GM21526 (cell line): ENCODE measurements around the gene ELFN1.

ENCODE experiments used
- ATAC-seq: cut with Tn5 transposase; IDR thresholded peaks from one replicate; pipeline ENCODE4 v1.9.1; 2021; ENCODE audit warnings: moderate library complexity; ENCODE audit not compliant: unreplicated experiment, low FRiP score

Gene ELFN1

DNA sequence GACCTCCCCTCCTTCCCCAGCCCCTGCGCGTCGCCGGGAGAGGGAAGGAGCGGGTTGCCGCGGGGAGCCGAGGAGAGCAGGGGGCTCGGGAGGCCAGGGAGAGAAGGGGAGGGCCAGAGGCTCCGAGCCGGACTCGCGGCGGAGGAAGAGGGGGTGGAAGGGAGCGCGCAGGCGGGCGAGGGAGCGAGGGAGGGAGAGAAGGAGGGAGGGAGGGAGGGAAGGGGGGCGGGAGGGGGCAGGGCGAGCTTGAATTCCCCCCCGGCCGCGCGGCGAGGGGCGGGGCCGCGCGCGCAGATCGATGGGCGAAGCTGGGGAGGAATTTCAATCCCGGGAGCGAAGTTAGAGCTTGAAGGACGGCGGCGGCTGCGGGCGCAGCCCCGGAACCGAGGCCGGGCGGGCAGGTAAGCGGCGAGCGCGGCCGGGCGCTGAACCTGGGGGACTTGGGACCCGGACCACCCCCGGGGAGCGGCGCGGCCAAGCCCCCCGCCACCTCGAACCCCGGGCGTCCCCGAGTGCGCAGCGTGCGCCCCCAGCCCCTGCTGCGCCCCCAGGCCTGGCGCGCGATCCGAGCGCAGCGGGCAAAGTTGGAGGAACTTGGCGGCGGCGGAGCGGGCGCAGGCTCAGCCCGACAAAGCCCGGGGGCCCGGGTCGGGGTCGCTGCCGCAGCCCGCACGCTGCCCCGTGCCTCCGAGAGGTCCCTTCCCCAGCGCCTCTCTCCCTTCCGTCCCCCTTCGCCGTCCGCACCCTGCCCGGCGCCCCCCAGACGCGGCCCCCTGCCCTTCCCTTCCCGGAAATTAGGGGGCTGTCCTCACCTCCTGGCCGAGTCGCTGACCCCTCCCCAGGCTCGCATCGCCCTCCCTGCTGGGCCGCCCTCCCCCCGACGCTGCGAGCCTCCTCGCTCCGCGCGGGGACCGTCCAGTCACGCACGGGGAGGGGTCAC lies at the start of gene ELFN1:
ELFN1 (plus strand) TSS at position 324 of the 940 bp plus-strand sequence. CDS start 74,320 bp downstream, outside the sequence.
- no peak for ATAC-seq

DNA sequence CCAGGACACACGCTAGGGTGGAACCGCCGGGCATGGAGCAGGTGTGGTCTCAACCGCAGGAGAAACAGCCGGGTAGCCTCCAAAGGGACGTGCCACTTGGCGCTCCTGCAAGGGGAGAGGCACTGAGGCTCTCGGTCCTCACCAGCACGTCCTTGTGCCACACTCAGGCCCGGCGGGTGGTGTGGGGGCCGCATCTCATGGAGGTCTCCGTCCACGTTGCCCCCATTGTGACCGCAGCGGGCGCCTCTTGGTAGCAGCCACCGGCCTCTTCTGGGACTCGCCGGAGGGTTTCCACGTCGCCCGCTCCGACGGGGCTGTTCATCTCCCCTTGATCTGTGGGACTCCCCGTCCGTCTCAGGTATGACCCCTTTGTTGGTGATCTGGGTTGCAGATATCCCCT lies 49.2 kb upstream of the ELFN1 start:
- no peak for ATAC-seq

DNA sequence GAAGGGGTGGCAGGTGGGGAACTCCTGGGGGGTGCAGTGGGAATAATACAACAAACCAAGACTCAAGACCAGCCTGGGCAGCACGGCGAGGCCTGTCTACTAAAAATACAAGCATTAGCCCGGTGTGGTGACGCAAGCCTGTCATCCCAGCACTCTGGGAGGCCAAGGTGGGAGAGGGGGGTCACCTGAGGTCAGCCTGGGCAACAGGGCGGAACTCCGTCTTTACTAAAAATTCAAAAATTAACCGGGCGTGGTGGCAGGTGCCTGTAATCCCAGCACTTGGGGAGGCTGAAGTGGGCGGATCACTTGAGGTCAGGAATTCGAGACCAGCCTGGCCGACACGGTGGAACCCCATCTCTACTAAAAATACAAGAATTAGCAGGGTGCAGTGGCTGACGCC lies 48.4 kb upstream of the ELFN1 start:
- no peak for ATAC-seq

DNA sequence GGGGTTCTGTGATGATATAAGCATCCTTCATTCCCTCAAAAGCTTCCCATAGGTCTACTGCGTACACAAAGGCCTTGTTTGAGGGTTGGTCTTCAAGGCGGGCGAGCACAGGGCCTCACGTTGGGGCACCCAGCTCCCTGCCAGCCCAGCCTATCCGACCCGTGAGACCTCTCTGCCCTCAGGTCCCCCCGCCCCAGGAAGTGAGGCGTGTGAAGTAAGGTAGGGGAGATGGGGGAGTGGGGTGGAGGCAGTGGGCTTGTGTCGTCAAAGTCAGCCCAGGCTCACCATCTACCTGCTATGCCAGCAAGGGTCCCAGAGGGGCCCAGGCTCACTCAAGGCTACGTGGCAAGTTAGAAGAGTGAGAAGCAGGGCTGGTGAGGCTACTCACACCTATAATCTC lies 47.6 kb upstream of the ELFN1 start:
- ATAC-seq, result no peak

DNA sequence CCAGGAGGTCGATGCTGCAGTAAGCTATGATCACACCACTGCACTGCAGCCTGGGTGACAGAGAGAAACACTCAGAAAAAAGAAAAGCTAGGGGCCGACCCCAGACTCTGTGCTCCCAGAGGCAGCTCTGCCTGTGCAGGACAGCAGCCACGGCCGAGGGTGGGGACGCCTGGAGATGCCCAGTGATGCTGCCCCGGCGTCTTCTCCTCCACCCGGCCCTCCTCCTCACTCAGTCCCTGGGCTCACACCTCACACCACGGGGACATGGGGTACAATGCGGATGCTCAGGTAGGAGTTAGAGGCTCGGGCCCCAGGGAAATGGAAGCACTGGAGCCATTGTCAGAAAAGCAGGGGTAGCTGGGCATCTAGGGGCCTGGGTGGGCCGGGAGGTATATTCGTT lies 46.3 kb upstream of the ELFN1 start:
- no peak for ATAC-seq

DNA sequence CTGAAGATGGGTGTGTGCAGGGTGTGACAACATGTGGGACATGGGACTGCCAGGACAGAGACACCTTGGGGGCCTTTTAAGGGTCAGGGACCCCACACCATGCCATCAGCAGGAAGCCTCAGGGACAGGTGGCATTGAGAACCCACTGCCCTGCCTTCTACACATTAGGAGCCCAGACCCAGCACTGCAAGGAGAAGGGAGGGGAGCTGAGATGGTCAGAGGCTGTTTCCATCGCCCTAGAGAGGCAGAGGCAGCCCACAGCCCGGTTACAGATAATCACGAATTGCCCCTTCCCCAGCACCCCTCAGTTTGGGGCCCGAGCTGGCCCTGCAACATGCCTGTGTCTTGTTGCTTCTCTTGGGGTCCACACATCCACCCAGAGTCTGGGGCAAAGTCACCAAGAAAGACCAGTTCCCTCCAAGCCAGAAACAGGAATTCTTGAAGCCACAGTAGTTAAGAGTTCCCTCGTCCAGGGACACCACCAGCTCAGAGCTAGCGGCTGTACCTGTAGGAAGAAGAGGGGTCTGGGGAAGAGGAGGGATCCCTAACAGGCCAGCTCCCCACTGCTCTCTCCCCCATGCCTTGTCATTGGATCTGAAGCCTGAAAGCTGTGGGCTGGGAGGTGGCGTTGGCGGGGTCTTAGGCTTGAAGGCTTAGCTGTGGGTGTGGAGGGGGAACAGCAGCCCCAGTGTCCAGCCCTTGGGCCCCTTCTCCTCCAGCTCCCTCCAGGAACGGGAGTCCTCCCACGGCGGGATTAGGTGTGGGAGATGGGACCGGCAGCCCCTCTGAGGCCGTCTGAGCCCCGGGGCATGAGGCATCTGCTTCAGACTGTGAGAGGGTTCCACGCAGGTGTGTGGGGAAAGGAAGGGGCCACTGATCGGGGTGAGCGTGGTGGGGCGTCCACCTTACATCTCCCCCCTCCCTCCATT lies 44.8 kb upstream of the ELFN1 start:
- no peak for ATAC-seq

DNA sequence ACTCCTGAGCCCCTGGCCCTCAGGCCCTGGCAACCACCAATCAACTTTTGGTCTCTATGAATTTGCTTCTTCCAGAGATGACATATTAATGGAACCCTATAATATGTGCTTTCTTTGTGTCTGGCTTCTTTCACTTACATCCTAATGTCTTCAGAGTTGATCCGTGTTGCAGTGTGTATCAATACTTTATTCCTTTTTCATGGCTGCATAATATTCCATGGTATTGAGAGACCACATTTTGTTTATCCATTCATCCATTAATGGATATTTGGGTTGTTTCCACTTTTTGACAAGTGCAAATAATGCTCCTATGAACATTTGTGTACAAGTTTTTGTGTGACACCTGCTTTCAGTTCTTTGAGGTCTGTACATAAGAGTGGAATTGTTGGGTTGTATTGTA lies 43.3 kb upstream of the ELFN1 start:
- ATAC-seq, result no peak

DNA sequence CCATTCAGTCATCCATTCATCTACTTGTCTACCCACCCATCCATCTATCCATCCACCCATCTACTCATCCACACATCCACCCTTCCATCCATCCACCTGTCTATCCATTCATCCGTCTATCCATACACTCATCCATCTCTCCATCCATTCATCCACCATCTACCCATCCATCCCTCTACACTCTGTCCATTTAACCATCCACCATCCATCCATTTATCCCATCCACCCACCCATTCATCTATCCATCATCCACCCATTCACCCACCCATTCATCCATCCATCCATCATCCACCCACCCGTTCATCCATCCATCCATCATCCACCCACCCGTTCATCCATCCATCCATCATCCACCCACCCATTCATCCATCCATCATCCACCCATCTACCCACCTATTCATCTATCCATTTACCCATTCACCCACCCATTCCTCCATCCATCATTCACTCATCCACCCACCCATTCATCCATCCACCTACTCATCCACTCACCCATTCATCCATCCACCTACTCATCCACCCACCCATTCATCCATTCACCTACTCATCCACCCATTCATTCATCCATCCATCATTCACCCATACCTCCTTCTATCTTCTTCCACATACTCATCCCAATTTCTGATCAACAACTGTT lies 39.3 kb upstream of the ELFN1 start:
- no peak for ATAC-seq

DNA sequence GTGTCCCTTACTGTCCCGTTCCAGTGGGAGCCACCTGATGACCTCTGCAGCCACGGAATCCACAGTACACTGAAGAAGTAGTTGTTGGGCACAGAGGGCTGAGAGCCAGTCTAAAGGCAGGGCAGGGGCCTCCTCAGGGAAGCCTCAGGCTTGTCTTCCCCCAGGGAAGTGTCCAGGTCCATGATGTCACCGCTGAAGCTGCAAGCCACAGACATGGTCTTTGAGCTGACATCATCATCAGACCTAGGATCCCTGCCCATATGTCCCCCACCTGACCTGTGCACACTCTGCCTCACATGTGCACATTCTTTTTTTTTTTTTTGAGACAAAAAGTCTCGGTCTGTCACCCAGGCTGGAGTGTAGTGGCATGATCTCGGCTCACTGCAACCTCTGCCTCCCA lies 38.4 kb upstream of the ELFN1 start:
- no peak for ATAC-seq

DNA sequence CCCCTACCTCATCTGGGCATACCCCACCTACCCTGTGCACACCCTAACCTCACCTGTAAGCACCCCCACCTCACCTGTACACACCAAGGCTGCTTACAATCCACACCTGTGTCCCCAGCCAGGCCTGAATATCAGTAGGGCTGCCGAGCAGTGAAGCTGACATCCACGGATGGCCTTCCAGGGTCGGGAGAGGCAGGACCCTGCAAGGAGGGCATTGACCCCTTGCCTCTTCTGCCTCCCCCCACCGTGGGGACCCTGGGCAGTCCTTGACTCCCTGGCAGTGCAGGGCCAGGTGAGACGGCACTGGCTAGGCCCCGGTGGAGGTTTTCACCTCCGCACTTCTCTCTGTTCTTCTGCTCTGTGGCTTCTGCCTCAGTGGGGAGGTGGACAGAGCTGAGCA lies 37.6 kb upstream of the ELFN1 start:
- no peak for ATAC-seq

DNA sequence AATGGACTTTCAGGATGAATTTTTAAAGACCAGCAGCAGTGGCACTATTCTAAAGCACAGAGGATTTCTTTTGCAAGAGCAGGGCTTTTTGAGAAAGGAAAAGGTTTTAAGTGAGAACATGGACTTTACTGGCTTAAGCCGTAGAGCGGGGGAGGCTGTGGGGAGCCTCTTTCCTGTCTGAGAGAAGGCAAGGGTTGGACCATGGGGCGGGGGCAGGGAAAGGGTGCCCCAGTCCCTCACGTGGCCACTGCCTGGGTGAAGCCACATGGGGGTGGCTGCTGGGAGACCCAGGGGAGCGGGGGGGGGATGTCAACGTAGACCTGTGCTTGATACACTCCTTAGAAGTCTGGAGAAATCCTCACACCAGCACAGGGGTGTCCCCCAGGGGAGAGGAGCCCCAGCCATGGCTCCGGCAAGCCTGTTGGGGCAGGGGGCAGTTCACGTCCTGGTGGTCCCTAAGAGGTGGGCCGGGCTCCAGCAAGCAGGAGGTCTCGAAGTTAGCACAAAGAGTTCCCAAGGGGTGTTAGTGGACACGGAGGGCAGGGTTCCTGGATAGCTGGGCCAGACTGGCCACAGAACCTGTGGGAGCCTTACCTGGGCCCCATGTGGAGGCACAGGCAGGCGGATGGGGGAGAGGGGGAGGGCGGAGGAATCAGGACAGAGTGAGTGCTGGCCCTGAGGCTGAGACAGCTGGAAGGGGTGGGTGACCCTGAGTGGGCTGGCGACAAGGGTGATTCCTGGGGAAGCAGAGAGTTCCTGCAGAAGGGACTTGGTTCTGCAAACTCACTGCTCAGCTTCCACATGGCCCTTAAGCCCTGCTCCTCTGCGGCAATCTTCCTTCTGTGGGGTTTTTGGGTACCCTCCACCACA lies 36.9 kb upstream of the ELFN1 start:
- no peak for ATAC-seq

DNA sequence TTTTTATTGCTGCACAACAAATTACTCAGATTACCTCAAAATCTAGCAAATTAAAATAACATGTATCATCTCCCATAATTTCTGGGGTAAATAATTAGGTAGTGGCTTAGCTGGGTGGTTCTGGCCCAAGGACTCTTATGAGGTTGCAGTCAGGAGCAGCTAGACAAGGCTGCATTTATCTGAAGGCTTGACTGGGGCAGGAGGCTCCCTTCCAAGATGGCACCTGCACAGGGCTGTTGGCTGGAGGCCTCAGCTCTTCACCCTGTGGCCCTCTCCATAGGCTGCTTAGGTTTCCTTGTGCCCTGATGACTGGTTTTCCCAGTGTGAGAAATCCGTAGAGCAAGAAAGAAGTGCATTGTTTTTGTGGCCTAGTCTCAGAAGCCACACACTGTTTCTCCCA lies 34.7 kb upstream of the ELFN1 start:
- no peak for ATAC-seq

DNA sequence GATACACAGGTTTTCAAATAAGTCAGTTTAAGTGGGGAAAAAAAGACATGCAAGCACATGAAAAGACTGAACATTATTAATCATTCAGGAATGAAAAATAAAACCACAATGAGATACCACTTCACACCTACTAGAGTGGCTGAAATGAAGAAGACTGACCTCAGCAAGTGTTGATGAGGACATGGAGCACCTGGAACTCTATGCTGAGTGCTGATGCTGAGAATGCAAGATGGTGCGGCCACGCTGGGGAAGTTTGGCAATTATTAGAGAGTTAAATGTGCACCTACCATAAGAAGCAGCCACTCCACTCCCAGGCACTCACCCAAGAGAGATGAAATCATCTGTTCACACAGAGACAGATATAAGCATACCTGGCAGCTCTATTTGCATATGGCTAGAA lies 32.9 kb upstream of the ELFN1 start:
- ATAC-seq, result no peak

DNA sequence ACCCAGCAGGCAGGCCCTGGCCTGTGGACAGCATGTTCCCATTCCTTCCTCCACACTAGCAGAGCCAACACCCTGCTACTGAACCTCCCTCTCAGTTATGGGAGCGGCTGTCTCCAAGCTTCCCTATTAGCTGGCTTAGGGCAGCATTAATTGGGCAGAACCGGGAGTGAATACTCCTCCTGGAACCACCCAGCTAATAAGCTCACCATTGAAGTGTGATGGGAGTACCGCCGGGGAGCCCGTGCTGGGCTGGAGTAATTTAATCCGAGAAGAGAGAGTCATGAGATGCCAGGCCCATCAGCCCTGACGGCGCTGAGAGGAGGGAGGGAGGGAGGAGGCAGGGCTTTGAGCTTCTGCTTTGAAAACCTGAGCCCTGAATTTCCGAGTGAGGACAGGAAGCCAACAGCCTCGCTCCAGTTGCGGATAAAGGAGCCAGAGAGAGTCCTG lies 31.8 kb upstream of the ELFN1 start:
- no peak for ATAC-seq

DNA sequence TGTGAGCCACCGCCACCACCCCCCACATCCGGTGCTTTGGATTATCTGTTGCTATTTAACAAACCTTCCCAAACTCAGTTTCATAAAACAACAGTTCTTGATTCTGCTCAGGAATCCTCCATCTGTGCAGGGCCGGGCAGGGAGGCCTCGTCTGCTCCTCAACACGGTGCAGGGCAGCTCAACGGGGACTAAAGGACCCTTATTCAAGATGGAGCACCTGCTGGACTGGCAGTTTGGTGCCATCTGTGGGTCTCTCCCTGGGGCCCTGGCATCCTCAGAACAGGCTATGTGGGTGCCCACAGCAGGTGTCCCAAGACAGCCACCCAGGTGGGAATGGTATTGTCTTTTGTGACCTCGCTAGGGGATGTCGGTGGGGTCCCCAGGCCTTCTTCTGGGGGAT lies 31.0 kb upstream of the ELFN1 start:
- ATAC-seq, result no peak

DNA sequence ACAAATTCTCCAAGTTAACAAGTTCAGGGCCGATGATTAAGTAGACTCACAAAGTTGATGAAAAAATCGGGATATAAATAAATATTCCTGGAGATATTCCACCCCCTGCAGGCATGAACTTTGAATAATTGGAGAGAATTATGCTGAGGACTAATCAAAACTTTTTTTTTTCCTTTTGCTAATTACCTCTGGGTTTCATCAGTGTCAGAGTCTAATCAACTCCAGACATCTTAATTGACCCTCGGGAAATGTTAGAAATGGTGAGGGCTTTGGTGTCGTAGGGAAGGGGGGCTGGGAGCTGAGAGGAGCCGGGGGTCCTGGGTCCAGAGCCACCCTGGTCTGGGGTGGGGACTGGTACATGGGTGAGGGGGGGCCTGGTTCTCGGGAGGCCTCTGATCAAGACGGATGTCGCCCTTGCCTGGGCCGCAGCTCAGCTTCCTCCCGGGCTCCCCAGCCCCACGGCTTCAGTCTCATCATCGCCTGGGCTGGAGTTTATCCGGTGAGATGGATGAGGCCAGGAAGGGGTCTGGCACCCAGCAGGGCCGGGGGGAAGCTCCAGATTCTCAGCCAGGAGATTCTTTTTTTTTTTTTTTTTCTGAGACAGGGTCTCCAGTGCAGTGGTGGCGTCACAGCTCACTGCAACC lies 30.4 kb upstream of the ELFN1 start:
- no peak for ATAC-seq

DNA sequence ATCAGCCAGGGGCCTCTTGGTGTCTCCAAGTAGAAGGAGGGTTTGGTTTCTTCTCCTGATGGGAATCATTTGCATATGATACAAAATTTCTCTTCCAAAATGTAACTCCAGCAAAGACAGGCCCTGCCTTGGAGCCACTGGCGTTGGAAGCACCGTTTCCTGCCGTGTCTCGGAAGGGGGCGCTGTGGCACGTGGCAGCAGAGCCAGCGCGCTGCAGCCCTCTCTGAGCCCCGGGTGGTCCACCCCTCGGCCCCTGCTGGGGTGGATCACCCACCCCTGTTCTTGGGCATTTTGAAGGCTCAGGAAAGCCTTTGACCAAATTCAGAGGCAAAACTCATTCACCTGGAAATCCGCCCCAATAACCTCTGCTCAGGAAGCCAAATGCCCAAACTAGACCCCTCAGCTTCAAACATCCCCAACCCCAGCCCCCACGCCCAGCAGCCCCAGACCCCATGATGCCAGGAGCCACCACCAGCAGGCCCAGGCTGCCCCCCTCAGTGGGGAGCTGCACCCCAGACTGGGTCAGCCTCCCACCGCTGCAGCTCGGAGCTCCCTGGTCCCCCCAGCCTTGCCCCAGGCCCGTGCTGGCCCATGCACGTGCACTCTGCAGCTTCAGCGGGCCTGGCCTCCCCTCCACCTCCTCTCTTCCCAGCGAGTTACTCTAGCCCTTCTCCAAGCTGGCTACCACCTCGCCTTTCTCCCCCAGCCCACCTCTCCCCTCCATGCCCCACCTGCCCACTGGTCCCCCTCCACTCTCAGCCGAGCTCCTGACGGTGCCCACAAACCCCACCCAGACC lies 29.5 kb upstream of the ELFN1 start:
- no peak for ATAC-seq

DNA sequence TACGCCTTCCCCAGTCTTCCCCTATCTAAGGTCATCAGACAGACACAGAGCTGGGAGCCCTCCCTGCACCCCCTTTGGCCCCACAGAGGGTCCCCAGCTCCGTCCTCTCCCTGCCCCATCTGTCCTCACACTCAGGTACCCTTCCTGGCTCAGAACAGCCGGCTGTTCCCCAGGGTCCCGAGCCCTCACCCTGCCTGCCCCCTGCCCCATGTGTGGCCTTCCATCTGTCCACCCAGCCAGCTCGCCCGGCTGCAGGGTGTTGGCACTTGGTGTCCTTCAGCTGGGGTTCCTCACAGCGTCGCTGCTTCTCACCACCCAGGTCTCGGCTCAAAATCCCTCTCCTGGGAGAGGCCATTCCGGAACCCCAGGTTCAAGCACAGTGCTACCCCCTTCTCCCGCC lies 28.9 kb upstream of the ELFN1 start:
- ATAC-seq, result no peak
